AG09309 (cell line): ENCODE measurements around the gene C1QA.

Source experiments
- DNase-seq: peaks from one replicate; pipeline ENCODE4 v3.0.0-alpha.2; 2010; ENCODE audit warnings: low read depth
- H3K4me3 ChIP-seq: 2 replicates; pipeline ENCODE4 v1.5.1; 2011; ENCODE audit warnings: mild to moderate bottlenecking, low read depth, low read length, moderate library complexity; ENCODE audit not compliant: control insufficient read depth
- TF ChIP-seq, protein P1 (sequence below): IDR thresholded peaks from 2 replicates; pipeline ENCODE4 v1.5.1; 2011; ENCODE audit warnings: mild to moderate bottlenecking, low read depth, low read length, inconsistent platforms; ENCODE audit not compliant: insufficient read depth, control insufficient read depth; ENCODE audit errors: missing control alignments

C1QA gene

DNA sequence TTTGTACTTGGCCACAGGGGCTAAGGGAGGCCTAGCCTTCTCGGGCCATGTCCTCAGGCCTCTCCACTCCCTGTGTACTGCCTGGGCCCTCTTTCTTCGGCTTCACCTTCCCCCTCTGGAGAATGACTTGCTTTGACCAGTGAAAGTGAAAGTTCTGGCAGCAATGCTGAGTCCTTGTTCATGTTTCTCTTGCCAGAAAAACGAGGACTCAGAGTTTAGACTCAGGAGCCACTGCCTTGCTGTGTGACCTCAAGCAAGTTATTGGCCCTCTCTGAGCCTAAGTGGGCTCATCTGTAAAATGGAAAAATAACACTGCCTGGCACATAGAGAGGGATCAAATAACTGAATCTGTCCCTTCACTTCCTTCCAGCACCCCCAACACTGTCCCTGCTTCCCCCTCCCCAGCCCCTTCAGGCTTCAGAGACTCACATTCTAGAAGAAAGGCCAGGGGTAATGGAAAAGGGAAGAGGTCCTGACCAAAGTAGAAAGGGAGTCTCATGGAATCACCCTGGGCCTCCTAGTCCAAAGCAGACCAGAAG lies 1.5 kb downstream of the C1QA start:
- no peak for DNase-seq
- TF ChIP-seq, protein P1, sequence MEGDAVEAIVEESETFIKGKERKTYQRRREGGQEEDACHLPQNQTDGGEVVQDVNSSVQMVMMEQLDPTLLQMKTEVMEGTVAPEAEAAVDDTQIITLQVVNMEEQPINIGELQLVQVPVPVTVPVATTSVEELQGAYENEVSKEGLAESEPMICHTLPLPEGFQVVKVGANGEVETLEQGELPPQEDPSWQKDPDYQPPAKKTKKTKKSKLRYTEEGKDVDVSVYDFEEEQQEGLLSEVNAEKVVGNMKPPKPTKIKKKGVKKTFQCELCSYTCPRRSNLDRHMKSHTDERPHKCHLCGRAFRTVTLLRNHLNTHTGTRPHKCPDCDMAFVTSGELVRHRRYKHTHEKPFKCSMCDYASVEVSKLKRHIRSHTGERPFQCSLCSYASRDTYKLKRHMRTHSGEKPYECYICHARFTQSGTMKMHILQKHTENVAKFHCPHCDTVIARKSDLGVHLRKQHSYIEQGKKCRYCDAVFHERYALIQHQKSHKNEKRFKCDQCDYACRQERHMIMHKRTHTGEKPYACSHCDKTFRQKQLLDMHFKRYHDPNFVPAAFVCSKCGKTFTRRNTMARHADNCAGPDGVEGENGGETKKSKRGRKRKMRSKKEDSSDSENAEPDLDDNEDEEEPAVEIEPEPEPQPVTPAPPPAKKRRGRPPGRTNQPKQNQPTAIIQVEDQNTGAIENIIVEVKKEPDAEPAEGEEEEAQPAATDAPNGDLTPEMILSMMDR = no peak
- H3K4me3 ChIP-seq = no peak overlapping the region

DNA sequence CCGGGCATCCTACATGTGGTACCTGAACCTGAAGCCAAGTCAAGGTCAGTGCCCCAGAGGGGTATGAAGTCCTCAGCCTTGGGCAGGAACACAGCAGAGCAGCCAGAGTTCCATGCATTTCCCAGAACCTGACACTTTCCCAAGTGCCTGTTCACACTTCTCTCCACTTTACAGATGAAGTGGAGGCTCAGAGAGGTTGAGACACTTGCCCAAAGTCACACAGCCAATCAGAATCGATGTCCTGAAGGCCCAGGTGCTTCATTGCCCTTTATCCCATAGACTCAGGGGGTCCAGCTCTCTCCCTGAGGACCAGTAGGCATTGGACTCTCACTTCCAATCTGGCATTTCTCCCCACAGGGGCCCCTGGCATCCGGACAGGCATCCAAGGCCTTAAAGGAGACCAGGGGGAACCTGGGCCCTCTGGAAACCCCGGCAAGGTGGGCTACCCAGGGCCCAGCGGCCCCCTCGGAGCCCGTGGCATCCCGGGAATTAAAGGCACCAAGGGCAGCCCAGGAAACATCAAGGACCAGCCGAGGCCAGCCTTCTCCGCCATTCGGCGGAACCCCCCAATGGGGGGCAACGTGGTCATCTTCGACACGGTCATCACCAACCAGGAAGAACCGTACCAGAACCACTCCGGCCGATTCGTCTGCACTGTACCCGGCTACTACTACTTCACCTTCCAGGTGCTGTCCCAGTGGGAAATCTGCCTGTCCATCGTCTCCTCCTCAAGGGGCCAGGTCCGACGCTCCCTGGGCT lies 2.2 kb downstream of the C1QA start:
- no peak for DNase-seq
- TF ChIP-seq, protein P1 = no peak
- H3K4me3 ChIP-seq = no peak overlapping the region

DNA sequence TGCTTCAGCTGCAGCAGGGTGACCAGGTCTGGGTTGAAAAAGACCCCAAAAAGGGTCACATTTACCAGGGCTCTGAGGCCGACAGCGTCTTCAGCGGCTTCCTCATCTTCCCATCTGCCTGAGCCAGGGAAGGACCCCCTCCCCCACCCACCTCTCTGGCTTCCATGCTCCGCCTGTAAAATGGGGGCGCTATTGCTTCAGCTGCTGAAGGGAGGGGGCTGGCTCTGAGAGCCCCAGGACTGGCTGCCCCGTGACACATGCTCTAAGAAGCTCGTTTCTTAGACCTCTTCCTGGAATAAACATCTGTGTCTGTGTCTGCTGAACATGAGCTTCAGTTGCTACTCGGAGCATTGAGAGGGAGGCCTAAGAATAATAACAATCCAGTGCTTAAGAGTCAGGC lies 2.9 kb downstream of the C1QA start:
- TF ChIP-seq, protein P1 = no peak
- peak; percentile 2 for DNase-seq
- no peak overlapping the region for H3K4me3 ChIP-seq

DNA sequence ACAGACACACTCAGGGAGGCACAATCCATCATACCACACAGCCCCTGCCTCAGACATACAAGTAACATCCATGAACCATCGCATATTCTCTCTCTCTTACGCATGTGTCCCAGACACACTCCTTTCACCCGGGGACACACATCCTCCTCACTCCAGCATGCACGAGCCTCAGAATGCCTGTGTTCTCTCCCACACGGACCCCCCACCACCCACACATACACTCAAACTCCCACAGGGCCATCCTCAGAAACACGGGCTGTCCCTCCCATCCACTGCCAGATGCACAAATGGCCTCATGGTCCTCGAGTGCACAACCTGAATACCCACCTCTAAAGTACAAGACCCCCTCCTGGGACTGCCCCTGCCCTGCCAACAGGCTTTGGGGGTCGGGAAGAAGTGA lies 4.8 kb downstream of the C1QA start:
- no peak for DNase-seq
- TF ChIP-seq, protein P1 = no peak
- no peak overlapping the region for H3K4me3 ChIP-seq

DNA sequence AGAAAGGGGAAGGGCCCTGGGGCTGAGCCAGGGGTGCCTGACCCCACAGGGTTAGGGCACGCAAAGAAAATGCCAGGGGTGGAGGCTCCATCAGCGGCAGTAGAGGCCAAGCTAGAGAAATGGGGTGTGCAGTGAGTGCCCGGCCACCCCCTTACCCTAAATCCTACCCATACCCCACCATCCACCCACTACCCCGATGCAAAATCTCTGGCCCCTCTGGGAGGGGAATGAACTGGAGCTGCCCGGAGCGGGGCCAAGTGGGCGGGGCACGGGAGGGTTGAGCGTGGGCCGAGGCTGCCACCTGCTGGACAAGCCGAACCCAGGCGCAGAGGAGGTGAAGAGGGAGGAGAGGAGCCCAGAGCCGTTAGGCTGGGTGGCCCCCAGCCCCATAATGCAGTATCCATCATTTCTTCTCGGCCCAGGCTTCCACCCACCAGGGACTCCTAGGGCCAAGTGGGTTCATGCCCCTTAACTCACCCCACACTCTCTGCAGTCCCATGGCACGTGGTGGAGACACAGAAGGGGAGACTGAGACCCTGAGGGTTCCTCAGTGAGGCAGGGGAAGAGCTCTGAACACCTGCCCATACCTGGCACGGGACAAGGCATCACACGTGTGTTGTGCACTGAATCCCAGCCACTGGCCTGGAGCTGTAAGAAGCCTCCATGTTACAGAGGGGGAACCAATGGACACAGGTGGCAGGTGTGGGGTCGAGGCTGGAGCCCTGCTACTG lies 5.6 kb downstream of the C1QA start:
- TF ChIP-seq, protein P1 = peak; percentile 94
- DNase-seq = no peak
- no peak overlapping the region for H3K4me3 ChIP-seq

GRCh38 chr1:22643381-22643780 lies 7.0 kb downstream of the C1QA start, which contains the start of gene C1QC:
C1QC (plus strand) TSS chr1:22643633; CDS start chr1:22644024, 391 bp downstream.
- no peak within 1 kb of the TSS for H3K4me3 ChIP-seq
- TF ChIP-seq, protein P1 = peak; percentile 1
- DNase-seq = no peak
